Smooth muscle cell (in vitro differentiated cells): ENCODE data around the gene ARMH4. TPM values are rescaled to one million over a fixed set of nuclear protein-coding genes. Genes with fewer than 3 reads are reported as not detected.

Source experiments
- DNase-seq: peaks from one replicate; lab custom pipeline; 2025; ENCODE audit not compliant: unreplicated experiment; lab: John Stamatoyannopoulos, UW
- H2AFZ ChIP-seq: fragments of 200-600 bp; sonication (generic); 2 replicates; pipeline ENCODE4 v1.6.0; 2016; ENCODE audit warnings: antibody characterized with exemption, low read depth, mild to moderate bottlenecking
- H3F3A ChIP-seq: fragments of 200-600 bp; sonication (generic); 2 replicates; pipeline ENCODE4 v1.6.0; 2017; ENCODE audit warnings: antibody characterized with exemption, low read depth
- H3K27ac ChIP-seq: fragments of 200-600 bp; sonication (generic); 2 replicates; pipeline ENCODE4 v1.5.1; 2016; ENCODE audit warnings: low read depth, mild to moderate bottlenecking
- H3K27me3 ChIP-seq: fragments of 200-600 bp; sonication (generic); 2 replicates; pipeline ENCODE4 v1.6.1; 2016; ENCODE audit warnings: low read depth, mild to moderate bottlenecking
- H3K36me3 ChIP-seq: fragments of 200-600 bp; sonication (generic); 2 replicates; pipeline ENCODE4 v1.5.1; 2016; ENCODE audit warnings: low read depth
- H3K4me1 ChIP-seq: fragments of 200-600 bp; sonication (generic); 2 replicates; pipeline ENCODE4 v1.5.1; 2016; ENCODE audit warnings: low read depth
- H3K4me2 ChIP-seq: fragments of 200-600 bp; sonication (generic); 2 replicates; pipeline ENCODE4 v1.6.0; 2016; ENCODE audit warnings: mild to moderate bottlenecking
- H3K4me3 ChIP-seq: fragments of 200-600 bp; sonication (generic); 2 replicates; pipeline ENCODE4 v1.5.1; 2016; ENCODE audit warnings: mild to moderate bottlenecking
- H3K79me2 ChIP-seq: fragments of 200-600 bp; sonication (generic); 2 replicates; pipeline ENCODE4 v1.6.0; 2016; ENCODE audit warnings: low read depth, mild to moderate bottlenecking
- H3K9ac ChIP-seq: fragments of 200-600 bp; sonication (generic); 2 replicates; pipeline ENCODE4 v1.6.0; 2016; ENCODE audit warnings: low read depth
- H3K9me3 ChIP-seq: fragments of 200-600 bp; sonication (generic); replicated peaks from 2 replicates; pipeline ENCODE4 v1.5.1; 2016; ENCODE audit warnings: low read depth
- H4K20me1 ChIP-seq: fragments of 200-600 bp; sonication (generic); 2 replicates; pipeline ENCODE4 v1.6.0; 2016; ENCODE audit warnings: low read depth
- CTCF ChIP-seq: fragments of 200-600 bp; sonication (generic); IDR thresholded peaks from 2 replicates; pipeline ENCODE4 v1.5.1; 2017; ENCODE audit warnings: borderline replicate concordance, mild to moderate bottlenecking, antibody characterized with exemption; ENCODE audit not compliant: insufficient read depth, poor library complexity, severe bottlenecking
- WGBS: methylation state at CpG from one replicate; pipeline ENCODE4 v1.1.7; 2016; ENCODE audit warnings: low lambda C conversion rate; 5-methylcytosine and 5-hydroxymethylcytosine counted together
- polyA plus RNA-seq: library from polyadenylated mRNA; unstranded; fragments of >200 nt; fragmentation: Nextera tagmentation; extraction: Ambion mirVana; gene quantifications from 2 replicates; pipeline ENCODE4 v1.2.1, GENCODE V29; 2016
- total RNA-seq: library from RNA; depleted of rRNA; stranded (reverse); fragments of >200 nt; gene quantifications from 2 replicates; pipeline ENCODE4 v1.2.3, GENCODE V29; 2014

ARMH4 gene
- total and polyA plus RNA-seq, 2 experiments from 2014 or later, result 12.9 to 14.7 TPM

DNA sequence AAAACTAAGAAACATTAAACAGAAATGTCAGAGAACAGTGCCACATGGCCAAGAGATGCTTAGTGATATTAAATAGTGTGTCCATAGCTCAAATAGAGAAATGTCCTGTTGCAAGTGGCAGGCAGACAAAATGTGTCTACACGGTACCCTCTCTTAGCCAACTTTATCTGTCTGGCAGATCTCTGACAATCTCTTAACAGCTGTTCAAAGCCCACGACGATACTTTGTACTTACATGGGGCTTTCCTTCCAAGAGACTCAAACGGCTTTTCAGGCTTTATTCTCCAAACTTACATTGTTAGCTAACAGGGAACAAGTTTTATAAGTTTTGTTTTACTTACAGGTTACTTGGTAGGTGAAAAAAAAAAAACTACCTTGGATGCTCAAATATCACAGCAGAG is 45.6 kb downstream of the ARMH4 start:
- H3K4me2 ChIP-seq, result no peak overlapping the region
- H2AFZ ChIP-seq, result no peak overlapping the region
- no peak overlapping the region for H3K9ac ChIP-seq
- DNase-seq, result no peak
- H3F3A ChIP-seq, result no peaks in the 10 kb centered on the region
- H3K27ac ChIP-seq, result no peak overlapping the region
- no peaks in the 10 kb centered on the region for H3K79me2 ChIP-seq
- no peaks in the 10 kb centered on the region for H3K4me1 ChIP-seq
- no peak for TF ChIP-seq CTCF
- H3K27me3 ChIP-seq, result no peaks in the 10 kb centered on the region
- H3K4me3 ChIP-seq, result no peak overlapping the region
- 67% methylated on average over 4 of the region's 4 CpGs for WGBS
- no peaks in the 10 kb centered on the region for H4K20me1 ChIP-seq
- no peaks in the 10 kb centered on the region for H3K9me3 ChIP-seq
- H3K36me3 ChIP-seq, result no peaks in the 10 kb centered on the region

DNA sequence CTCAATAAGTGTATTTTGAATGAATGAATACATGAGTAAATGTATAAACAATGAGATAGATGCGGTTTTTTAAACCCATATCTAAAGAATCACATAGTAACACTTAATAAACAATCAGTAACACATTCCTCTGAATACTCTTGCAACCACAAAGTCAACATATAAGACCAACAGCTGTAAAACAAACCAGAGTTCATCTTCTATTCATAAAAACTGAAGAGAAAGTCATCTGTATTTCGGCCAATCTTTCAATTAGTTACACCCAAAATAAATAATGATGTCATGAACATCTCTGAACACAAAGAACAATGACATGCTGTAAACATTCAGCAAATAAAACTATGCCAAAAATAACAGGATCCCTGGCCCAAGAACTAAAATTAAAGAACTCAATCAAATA is 47.2 kb downstream of the ARMH4 start:
- no peak overlapping the region for H3K27ac ChIP-seq
- DNase-seq, result no peak
- no peak overlapping the region for H3K9ac ChIP-seq
- no peak overlapping the region for H3K4me2 ChIP-seq
- H3F3A ChIP-seq, result no peaks in the 10 kb centered on the region
- no peaks in the 10 kb centered on the region for H3K4me1 ChIP-seq
- TF ChIP-seq CTCF, result no peak
- WGBS, result 67% methylated on average over 2 of the region's 2 CpGs
- H3K9me3 ChIP-seq, result no peaks in the 10 kb centered on the region
- H3K4me3 ChIP-seq, result no peak overlapping the region
- H3K27me3 ChIP-seq, result no peaks in the 10 kb centered on the region
- no peaks in the 10 kb centered on the region for H3K79me2 ChIP-seq
- no peak overlapping the region for H2AFZ ChIP-seq
- no peaks in the 10 kb centered on the region for H3K36me3 ChIP-seq
- H4K20me1 ChIP-seq, result no peaks in the 10 kb centered on the region

DNA sequence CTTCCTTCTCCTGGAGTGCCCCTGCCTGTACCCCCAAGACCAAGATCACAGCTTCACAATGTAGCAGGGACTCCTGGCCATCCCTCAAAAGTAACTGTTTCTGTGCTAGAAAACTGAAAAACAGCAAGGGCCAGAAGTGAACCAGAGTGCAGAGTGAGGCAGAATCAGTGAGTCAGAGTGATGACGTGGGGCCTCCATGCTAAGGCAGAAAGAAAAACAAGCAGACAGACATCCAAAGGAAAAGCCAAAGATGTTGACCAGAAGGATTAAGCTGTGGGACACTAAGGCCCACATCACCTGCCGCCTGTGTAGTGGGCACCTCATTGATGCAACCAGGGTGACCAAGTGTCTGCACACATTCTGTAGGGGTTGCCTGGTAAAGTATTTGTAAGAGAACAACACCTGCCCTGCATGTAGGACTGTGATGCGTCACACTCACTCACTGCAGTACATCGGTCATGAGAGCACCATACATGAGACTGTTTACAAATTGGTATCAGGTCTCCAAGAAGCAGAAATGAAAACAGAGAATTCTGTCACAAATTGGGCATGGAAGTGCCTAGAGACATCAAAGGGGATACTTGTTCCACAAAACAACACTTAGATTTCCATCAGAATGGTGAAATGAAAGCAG is 51.2 kb downstream of the ARMH4 start:
- H3K4me2 ChIP-seq, result no peak overlapping the region
- no peaks in the 10 kb centered on the region for H3K79me2 ChIP-seq

More for the DNA sequence above, 51.2 kb downstream of the ARMH4 start:
- Histone ChIP-seq H3K36me3 (no peaks in the 10 kb centered on the region), H4K20me1 (no peaks in the 10 kb centered on the region), H3K4me3 (no peak overlapping the region), H3F3A (no peaks in the 10 kb centered on the region), H3K27ac (no peak overlapping the region), H3K9me3 (no peaks in the 10 kb centered on the region), H3K4me1 (no peaks in the 10 kb centered on the region), H3K27me3 (no peaks in the 10 kb centered on the region), H3K9ac (no peak overlapping the region), H2AFZ (no peak overlapping the region)
- DNase-seq, result no peak
- no peak for TF ChIP-seq CTCF
- WGBS, result 80% methylated on average over 4 of the region's 4 CpGs
